ENCODE results near the gene IL17C. TPM values are rescaled to one million over a fixed set of nuclear protein-coding genes. Genes with fewer than 3 reads are reported as not detected.

The IL17C gene
- total RNA-seq, 1 experiment from 2014 or later, result 0.31 TPM

DNA sequence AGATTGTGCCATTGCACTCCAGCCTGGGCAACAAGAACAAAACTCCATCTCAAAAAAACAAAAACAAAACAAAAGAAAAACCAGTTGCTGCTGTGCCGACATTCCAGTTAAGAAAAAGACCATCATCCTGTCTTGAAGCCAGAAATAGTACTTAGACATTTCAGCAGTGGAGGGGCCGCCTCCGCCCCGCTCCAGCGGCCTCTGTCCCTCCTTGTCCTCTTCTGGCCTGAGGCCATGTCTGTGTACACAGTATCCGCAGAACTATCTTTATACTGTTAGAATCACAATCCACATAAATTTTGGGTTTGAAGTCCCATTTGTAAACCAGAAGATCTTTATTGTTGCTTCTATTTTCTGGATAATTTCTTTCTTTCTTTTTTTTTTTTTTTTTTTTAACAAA lies 43.3 kb upstream of the IL17C start:
- H2AK5ac ChIP-seq (ENCODE audit: insufficient read length, low read length), result no peak overlapping the region
- DNase-seq, result no peak
- H2BK5ac ChIP-seq (ENCODE audit: insufficient read length, low read length), result no peak overlapping the region
- H3K23ac ChIP-seq (ENCODE audit: insufficient read length, low read depth, low read length), result no peak overlapping the region
- no peak overlapping the region for H3K9ac ChIP-seq (ENCODE audit: extremely low read depth, insufficient read length, low read length)
- H2AFZ ChIP-seq (ENCODE audit: low read length), result no peak overlapping the region
- no peaks in the 10 kb centered on the region for H3K23me2 ChIP-seq (ENCODE audit: insufficient read length, low read depth, low read length, poor library complexity, severe bottlenecking)
- H3K56ac ChIP-seq (ENCODE audit: insufficient read length, low read depth, low read length), result no peak overlapping the region
- no peaks in the 10 kb centered on the region for H3K4me1 ChIP-seq (ENCODE audit: insufficient read depth, low read length)
- H2BK15ac ChIP-seq (ENCODE audit: low read depth, low read length), result no peak overlapping the region
- H2BK20ac ChIP-seq (ENCODE audit: low read depth, low read length, poor library complexity, severe bottlenecking), result no peak overlapping the region
- no peak overlapping the region for H3K27ac ChIP-seq (ENCODE audit: insufficient read length, low read depth, low read length)
- Mint-ChIP-seq H3K27ac (peak overlapping the region in 1 of 3 experiments; percentile 40; a peak in 1 of 7 replicates), H3K9me3 (no peaks in the 10 kb centered on the region), H3K27me3 (ENCODE audit: low read depth) (no peaks in the 10 kb centered on the region), H3K36me3 (ENCODE audit: insufficient read depth in 1 of 3, low read depth in 3 of 3) (peaks cover 19 to 51% (median 47%) of the 10 kb centered on the region in 3 experiments; a peak in 6 of 7 replicates), H3K4me3 (no peak overlapping the region), H3K4me1 (peaks cover 0 to 5% of the 10 kb centered on the region in 2 experiments; a peak in 1 of 4 replicates)
- H3K79me2 ChIP-seq (ENCODE audit: insufficient read depth, low read length), result peaks cover 2% of the 10 kb centered on the region; the same call in 1 of the 2 replicates
- H4K20me1 ChIP-seq (ENCODE audit: control insufficient read depth, insufficient read depth, insufficient read length), result no peaks in the 10 kb centered on the region
- H3K79me1 ChIP-seq (ENCODE audit: insufficient read depth, low read depth, low read length, poor library complexity, severe bottlenecking), result no peaks in the 10 kb centered on the region
- TF ChIP-seq CTCF (conservative IDR thresholded peaks at IDR 0.05), result no peak
- H4K8ac ChIP-seq (replicated peaks; ENCODE audit: insufficient read length, low read depth, low read length), result no peak overlapping the region
- no peak overlapping the region for H2BK12ac ChIP-seq (ENCODE audit: insufficient read length, low read depth, low read length)
- no peak overlapping the region for H3K4ac ChIP-seq (ENCODE audit: low read depth, low read length)
- H3K18ac ChIP-seq (ENCODE audit: insufficient read length, low read depth, low read length), result no peak overlapping the region
- H3K27me3 ChIP-seq (ENCODE audit: insufficient read depth, low read length), result no peaks in the 10 kb centered on the region
- H3K14ac ChIP-seq (ENCODE audit: insufficient read depth, low read length), result no peak overlapping the region
- no peak overlapping the region for H2BK120ac ChIP-seq (ENCODE audit: low read depth, low read length, poor library complexity, severe bottlenecking)
- no peak overlapping the region for H4K5ac ChIP-seq (ENCODE audit: insufficient read length, low read depth, low read length)
- H3T11ph ChIP-seq (ENCODE audit: low read length), result no peak overlapping the region
- no peaks in the 10 kb centered on the region for H3K9me3 ChIP-seq (ENCODE audit: control insufficient read depth, low read depth, low read length)
- no peak overlapping the region for H3K4me2 ChIP-seq (ENCODE audit: insufficient read depth, insufficient read length, low read length)
- no peak overlapping the region for H4K91ac ChIP-seq (ENCODE audit: insufficient read length, low read depth, low read length)
- no CpG with 5 or more reads among the region's 6 CpGs for WGBS (ENCODE audit: extremely low coverage, insufficient read length, low lambda C conversion rate)

Measured in H9 (cell line).